ENCODE data around the gene UBE2U. TPM values are rescaled to one million over a fixed set of nuclear protein-coding genes. Genes with fewer than 3 reads are reported as not detected.

Gene UBE2U
- total RNA-seq, 2 experiments from 2014 or later, result not detected

GRCh38 chr1:64173336-64173940 is 30.0 kb upstream of the UBE2U start:
- CTCF ChIA-PET, result no interaction called here
- peaks cover 24% of the 10 kb centered on the region for H3K4me1 Mint-ChIP-seq (ENCODE audit: low read depth)
- H3K9me3 Mint-ChIP-seq, result no peaks in the 10 kb centered on the region
- H3K36me3 Mint-ChIP-seq (ENCODE audit: low read depth), result no peaks in the 10 kb centered on the region
- intact Hi-C loops (cut with micrococcal nuclease), result loop anchor here (5.0 kb wide), 1 partner anchor 49 kb away; no protein-coding TSS in a partner anchor
- H3K4me3 Mint-ChIP-seq, result no peak overlapping the region
- peaks cover 7% of the 10 kb centered on the region for H3K27me3 Mint-ChIP-seq (ENCODE audit: low read depth)
- H3K27ac Mint-ChIP-seq, result no peak overlapping the region
- no peak for DNase-seq

GRCh38 chr1:64175639-64176038 is 27.8 kb upstream of the UBE2U start:
- Mint-ChIP-seq H3K27ac (no peak overlapping the region), H3K9me3 (no peaks in the 10 kb centered on the region), H3K4me3 (no peak overlapping the region), H3K27me3 (ENCODE audit: low read depth) (peaks cover 6% of the 10 kb centered on the region), H3K4me1 (ENCODE audit: low read depth) (peaks cover 23% of the 10 kb centered on the region), H3K36me3 (ENCODE audit: low read depth) (no peaks in the 10 kb centered on the region)
- CTCF ChIA-PET, result no interaction called here
- DNase-seq, result no peak
- intact Hi-C loops (cut with micrococcal nuclease), result no loop called here

- Mint-ChIP-seq H3K27ac (no peak overlapping the region), H3K4me1 (ENCODE audit: low read depth) (peaks cover 13% of the 10 kb centered on the region), H3K4me3 (no peak overlapping the region), H3K27me3 (ENCODE audit: low read depth) (peaks cover 4% of the 10 kb centered on the region), H3K36me3 (ENCODE audit: low read depth) (no peaks in the 10 kb centered on the region), H3K9me3 (no peaks in the 10 kb centered on the region)
- intact Hi-C loops (cut with micrococcal nuclease), result no loop called here
- CTCF ChIA-PET, result no interaction called here
- no peak for DNase-seq
Observed at GRCh38 chr1:64176659-64177058, 26.8 kb upstream of the UBE2U start.

GRCh38 chr1:64179588-64179987 is 23.8 kb upstream of the UBE2U start:
- no peaks in the 10 kb centered on the region for H3K36me3 Mint-ChIP-seq (ENCODE audit: low read depth)
- no peaks in the 10 kb centered on the region for H3K9me3 Mint-ChIP-seq
- no peaks in the 10 kb centered on the region for H3K27me3 Mint-ChIP-seq (ENCODE audit: low read depth)
- no peak for DNase-seq
- intact Hi-C loops (cut with micrococcal nuclease), result no loop called here
- no peak overlapping the region for H3K4me3 Mint-ChIP-seq
- CTCF ChIA-PET, result no interaction called here
- peaks cover 6% of the 10 kb centered on the region for H3K4me1 Mint-ChIP-seq (ENCODE audit: low read depth)
- H3K27ac Mint-ChIP-seq, result no peak overlapping the region

GRCh38 chr1:64182207-64182606 is 21.2 kb upstream of the UBE2U start:
- Mint-ChIP-seq H3K27ac (no peak overlapping the region), H3K27me3 (ENCODE audit: low read depth) (no peaks in the 10 kb centered on the region), H3K4me1 (ENCODE audit: low read depth) (peaks cover 6% of the 10 kb centered on the region), H3K36me3 (ENCODE audit: low read depth) (no peaks in the 10 kb centered on the region), H3K4me3 (no peak overlapping the region), H3K9me3 (no peaks in the 10 kb centered on the region)
- no peak for DNase-seq
- intact Hi-C loops (cut with micrococcal nuclease), result loop anchor here (5.0 kb wide), 1 partner anchor 1085 kb away; no protein-coding TSS in a partner anchor
- CTCF ChIA-PET, result interaction anchor here (0.8 to 1.4 kb wide), 3 partner anchors 45 to 607 kb away, joined by 3 to 5 read pairs (median 4); no protein-coding TSS in a partner anchor

- intact Hi-C loops (cut with micrococcal nuclease), result loop anchor here (5.0 kb wide), 1 partner anchor 1084 kb away; no protein-coding TSS in a partner anchor
- Mint-ChIP-seq H3K36me3 (ENCODE audit: low read depth) (no peaks in the 10 kb centered on the region), H3K4me1 (ENCODE audit: low read depth) (peaks cover 6% of the 10 kb centered on the region), H3K9me3 (no peaks in the 10 kb centered on the region), H3K27ac (no peak overlapping the region), H3K27me3 (ENCODE audit: low read depth) (no peaks in the 10 kb centered on the region), H3K4me3 (no peak overlapping the region)
- CTCF ChIA-PET, result interaction anchor here (1.4 kb wide), 1 partner anchor 46 kb away, joined by 5 read pairs; no protein-coding TSS in a partner anchor
- DNase-seq, result no peak
Observed at GRCh38 chr1:64183395-64184002, 19.9 kb upstream of the UBE2U start.

- DNase-seq, result no peak
- Mint-ChIP-seq H3K9me3 (no peaks in the 10 kb centered on the region), H3K27me3 (ENCODE audit: low read depth) (no peaks in the 10 kb centered on the region), H3K36me3 (ENCODE audit: low read depth) (no peaks in the 10 kb centered on the region), H3K27ac (no peak overlapping the region), H3K4me3 (no peak overlapping the region), H3K4me1 (ENCODE audit: low read depth) (peaks cover 6% of the 10 kb centered on the region)
- CTCF ChIA-PET, result interaction anchor here (0.7 kb wide), 1 partner anchor 68 kb away, joined by 3 read pairs; no protein-coding TSS in a partner anchor
- intact Hi-C loops (cut with micrococcal nuclease), result loop anchor here (5.0 kb wide), 1 partner anchor 1083 kb away; no protein-coding TSS in a partner anchor
Observed at GRCh38 chr1:64184003-64184440, 19.4 kb upstream of the UBE2U start.

- Mint-ChIP-seq H3K4me1 (ENCODE audit: low read depth) (peaks cover 6% of the 10 kb centered on the region), H3K36me3 (ENCODE audit: low read depth) (no peaks in the 10 kb centered on the region), H3K27me3 (ENCODE audit: low read depth) (no peaks in the 10 kb centered on the region), H3K27ac (no peak overlapping the region), H3K9me3 (no peaks in the 10 kb centered on the region), H3K4me3 (no peak overlapping the region)
- intact Hi-C loops (cut with micrococcal nuclease), result no loop called here
- no peak for DNase-seq
- CTCF ChIA-PET, result interaction anchor here (1.2 kb wide), 1 partner anchor 49 kb away, joined by 5 read pairs; no protein-coding TSS in a partner anchor
Observed at GRCh38 chr1:64186138-64186897, 17.1 kb upstream of the UBE2U start.

- Mint-ChIP-seq H3K27ac (no peak overlapping the region), H3K36me3 (ENCODE audit: low read depth) (no peaks in the 10 kb centered on the region), H3K4me1 (ENCODE audit: low read depth) (peaks cover 6% of the 10 kb centered on the region), H3K9me3 (no peaks in the 10 kb centered on the region), H3K27me3 (ENCODE audit: low read depth) (no peaks in the 10 kb centered on the region), H3K4me3 (no peak overlapping the region)
- no peak for DNase-seq
- intact Hi-C loops (cut with micrococcal nuclease), result no loop called here
- CTCF ChIA-PET, result interaction anchor here (1.2 kb wide), 1 partner anchor 50 kb away, joined by 5 read pairs; no protein-coding TSS in a partner anchor
Observed at GRCh38 chr1:64186898-64187280, 16.5 kb upstream of the UBE2U start.

- CTCF ChIA-PET, result no interaction called here
- Mint-ChIP-seq H3K4me1 (ENCODE audit: low read depth) (peaks cover 6% of the 10 kb centered on the region), H3K27ac (no peak overlapping the region), H3K27me3 (ENCODE audit: low read depth) (no peaks in the 10 kb centered on the region), H3K4me3 (no peak overlapping the region), H3K36me3 (ENCODE audit: low read depth) (no peaks in the 10 kb centered on the region), H3K9me3 (no peaks in the 10 kb centered on the region)
- intact Hi-C loops (cut with micrococcal nuclease), result no loop called here
- DNase-seq, result no peak
Observed at GRCh38 chr1:64187646-64188045, 15.8 kb upstream of the UBE2U start.

- Mint-ChIP-seq H3K9me3 (no peaks in the 10 kb centered on the region), H3K36me3 (ENCODE audit: low read depth) (no peaks in the 10 kb centered on the region), H3K4me3 (no peak overlapping the region), H3K4me1 (ENCODE audit: low read depth) (no peaks in the 10 kb centered on the region), H3K27me3 (ENCODE audit: low read depth) (no peaks in the 10 kb centered on the region), H3K27ac (no peak overlapping the region)
- no peak for DNase-seq
- CTCF ChIA-PET, result interaction anchor here (0.6 kb wide), 1 partner anchor 381 kb away, joined by 3 read pairs; no protein-coding TSS in a partner anchor
- intact Hi-C loops (cut with micrococcal nuclease), result no loop called here
Observed at GRCh38 chr1:64192290-64192689, 11.1 kb upstream of the UBE2U start.
